MV-4-11 (cell line): Measurements from ENCODE around the gene APLN.

Experiments
- DNase-seq: peaks from one replicate; lab custom pipeline; 2025; lab: John Stamatoyannopoulos, UW

Gene APLN

GRCh38 chrX:129654652-129655546, at the start of gene APLN:
Gene APLN, minus strand, starts transcription at chrX:129654956. Its CDS starts 326 bp downstream, at chrX:129654630.
- no peak for DNase-seq

GRCh38 chrX:129704491-129704890, 49.7 kb upstream of the APLN start:
- DNase-seq = no peak

DNA sequence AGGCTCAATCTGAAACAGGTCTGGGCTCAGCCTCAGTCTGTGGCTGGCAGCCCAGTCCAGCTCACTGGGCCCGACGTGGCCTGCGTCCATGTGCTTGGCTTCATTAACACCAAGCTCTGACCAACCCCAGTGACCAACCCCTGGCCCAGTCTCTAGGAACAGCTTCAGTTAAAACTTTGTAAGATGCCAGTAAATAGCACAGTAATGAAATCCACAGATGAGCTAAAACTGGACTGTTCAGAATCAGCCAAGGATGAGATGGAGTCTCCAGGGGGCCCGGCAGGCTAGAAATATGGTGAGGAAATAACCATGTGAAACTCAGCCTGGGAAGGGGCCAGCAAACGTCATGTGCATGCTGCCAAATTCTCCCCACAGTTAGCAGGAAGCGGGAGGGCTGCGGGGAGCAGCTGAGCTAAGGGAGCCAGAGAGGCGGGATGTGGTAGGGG, 46.9 kb upstream of the APLN start:
- DNase-seq = no peak

- DNase-seq = no peak
These were observed 45.8 kb upstream of the APLN start for GRCh38 chrX:129700536-129700935.

- no peak for DNase-seq
These were observed 43.4 kb upstream of the APLN start for GRCh38 chrX:129698150-129698549.

DNA sequence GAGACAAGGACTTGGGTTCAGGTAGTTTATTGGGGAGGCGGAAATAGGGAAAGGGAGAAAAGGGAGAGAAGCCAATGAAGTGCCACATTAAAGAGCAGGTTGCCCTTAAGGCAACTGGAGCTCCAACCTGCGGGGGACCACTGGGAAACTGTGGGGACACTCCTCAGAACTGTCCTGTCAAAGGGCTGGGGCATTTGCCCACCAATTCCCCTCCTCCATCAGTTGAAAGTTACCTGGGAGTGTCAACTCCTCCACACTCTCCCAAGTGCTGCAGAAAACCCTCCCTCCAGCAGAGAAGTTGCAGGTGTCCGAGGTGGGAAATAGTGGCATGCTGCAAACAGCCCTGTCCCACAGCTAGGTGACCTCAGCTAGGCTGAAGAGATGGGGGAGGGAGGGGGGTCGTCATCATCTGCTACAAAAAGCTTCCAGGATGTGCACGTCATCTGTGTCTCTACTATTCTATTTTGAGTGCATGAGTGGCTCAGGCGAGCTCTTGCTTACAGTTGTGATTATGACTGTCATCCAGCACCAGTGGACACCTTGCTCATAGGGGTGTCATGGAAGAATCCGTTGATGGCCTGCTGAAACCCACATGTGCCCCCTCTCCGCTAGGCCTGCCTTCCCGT, 42.6 kb upstream of the APLN start:
- no peak for DNase-seq

- DNase-seq = no peak
These were observed 41.9 kb upstream of the APLN start for GRCh38 chrX:129696463-129697155.

- DNase-seq = no peak
These were observed 41.2 kb upstream of the APLN start for GRCh38 chrX:129695937-129696336.

DNA sequence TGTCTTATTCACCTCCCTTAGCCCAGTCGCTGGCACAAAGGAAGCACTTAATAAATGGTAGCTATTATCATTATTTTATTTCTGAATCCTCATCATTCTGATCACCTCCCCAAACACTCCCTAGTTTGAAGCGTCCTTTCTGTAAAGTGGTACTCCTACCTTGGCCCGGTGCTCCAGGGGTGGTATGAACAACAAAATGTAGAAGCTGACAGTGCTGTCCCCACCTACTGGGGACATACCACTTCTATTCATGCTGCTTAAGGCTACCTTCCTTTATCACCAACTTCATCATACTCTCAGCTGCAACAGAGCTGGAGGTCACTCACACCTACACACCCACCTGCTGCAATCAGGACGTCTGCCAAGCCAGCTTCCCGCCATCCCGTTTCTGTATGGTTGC, 40.8 kb upstream of the APLN start:
- no peak for DNase-seq

DNA sequence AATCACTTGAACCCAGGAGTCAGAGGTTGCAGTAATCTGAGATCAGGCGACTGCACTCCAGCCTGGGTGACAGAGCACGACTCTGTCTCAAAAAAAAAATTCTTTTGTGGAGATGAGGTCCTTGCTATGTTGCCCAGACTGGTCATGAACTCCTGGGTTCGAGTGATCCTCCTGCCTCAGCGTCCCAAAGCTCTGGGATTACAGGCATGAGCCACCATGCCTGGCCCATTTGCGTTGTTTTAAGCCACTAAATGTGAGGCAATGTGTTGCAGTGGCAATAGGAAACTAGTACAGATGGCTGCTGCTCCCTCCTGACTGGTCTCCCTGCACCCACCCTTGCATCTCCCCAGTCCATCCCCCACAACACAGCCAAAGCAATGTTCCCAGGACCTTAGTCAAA, 40.0 kb upstream of the APLN start:
- DNase-seq = no peak

GRCh38 chrX:129693354-129693753, 38.6 kb upstream of the APLN start:
- no peak for DNase-seq

GRCh38 chrX:129690435-129690834, 35.7 kb upstream of the APLN start:
- DNase-seq = no peak

DNA sequence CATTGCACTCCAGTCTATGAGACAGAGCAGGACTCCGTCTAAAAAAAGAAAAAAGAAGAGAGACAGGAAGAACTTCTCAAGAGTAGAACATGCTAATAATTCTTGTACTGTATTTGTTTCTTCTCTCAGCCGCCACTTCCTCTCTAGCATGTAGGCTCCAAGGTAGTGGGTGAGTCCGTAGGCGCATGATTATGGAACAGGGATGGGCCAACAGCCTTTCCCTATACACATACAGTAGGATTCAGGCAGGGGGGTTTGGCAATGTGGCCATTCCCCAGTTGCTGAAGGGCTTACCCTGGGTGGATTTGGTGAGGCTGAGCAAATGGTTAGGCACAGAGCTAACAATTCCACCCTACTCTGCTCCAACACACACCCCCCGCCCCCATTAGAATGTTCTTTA, 35.0 kb upstream of the APLN start:
- DNase-seq = no peak

DNA sequence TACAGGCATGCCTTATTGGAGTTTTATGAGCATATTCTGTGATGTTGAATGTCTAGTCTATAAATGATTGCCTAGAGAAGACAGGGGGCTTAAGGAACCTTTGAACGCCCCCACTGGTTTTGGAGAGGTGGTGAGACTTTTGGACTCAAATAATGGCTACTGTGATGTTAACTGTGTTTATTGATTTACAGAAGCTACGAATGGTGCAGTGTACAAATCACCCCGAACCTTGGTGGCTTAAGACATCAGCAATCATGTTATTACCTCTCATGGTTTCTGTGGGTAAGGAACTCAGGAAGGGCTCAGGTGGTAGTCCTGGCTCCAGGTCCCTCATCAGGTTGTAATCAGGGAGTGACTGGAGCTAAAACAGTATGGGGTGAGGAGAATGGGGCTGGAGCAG, 33.3 kb upstream of the APLN start:
- no peak for DNase-seq

GRCh38 chrX:129686422-129686948, 31.7 kb upstream of the APLN start:
- DNase-seq = no peak

- DNase-seq = no peak
These were observed 28.2 kb upstream of the APLN start for GRCh38 chrX:129682979-129683378.

DNA sequence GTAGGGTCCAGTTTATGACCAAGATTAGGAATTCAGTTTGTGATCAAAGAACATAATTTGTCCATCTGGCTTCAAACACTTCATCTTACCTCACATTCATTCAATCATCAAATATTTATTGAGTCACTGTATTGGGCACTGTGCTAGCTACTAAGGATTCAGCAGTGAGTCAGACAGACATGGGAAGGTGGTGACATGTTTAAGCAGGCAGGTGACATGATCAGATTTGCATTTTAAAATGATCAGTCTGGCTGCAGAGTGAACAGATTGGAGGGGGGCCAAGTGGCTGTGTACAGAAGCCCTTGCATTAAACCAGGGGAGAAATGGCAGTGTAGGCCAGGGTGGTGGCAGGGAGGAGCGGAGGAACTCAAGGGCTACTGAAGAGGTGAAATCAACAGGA, 25.1 kb upstream of the APLN start:
- DNase-seq = no peak

DNA sequence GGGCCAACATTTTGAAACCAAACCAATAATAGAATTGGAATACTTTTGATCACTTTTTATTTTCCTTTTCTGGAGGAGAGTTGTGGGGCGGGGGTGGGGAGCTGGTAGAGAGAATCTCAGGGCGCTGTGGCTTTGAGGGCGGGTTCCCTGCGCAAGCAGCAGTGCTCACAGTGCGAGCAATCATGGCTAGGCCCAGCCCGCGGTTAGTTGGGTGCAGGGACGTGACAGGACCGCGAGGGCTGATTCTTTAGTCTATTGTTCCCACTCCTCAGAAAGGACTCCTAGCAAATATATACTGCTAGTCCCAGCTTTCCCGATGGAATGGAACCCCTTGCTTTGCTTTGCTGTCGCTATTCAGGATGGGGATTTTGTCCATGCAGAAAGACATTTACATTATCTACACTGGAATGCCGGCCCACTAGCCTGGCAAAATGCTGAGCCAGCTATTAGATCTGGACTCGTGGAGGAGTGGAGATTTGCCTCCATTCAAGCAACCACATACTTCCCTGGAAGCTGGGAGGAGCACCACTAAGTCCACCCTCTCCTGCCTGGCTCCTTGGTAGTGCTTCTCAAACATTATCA, 23.9 kb upstream of the APLN start:
- DNase-seq = no peak

DNA sequence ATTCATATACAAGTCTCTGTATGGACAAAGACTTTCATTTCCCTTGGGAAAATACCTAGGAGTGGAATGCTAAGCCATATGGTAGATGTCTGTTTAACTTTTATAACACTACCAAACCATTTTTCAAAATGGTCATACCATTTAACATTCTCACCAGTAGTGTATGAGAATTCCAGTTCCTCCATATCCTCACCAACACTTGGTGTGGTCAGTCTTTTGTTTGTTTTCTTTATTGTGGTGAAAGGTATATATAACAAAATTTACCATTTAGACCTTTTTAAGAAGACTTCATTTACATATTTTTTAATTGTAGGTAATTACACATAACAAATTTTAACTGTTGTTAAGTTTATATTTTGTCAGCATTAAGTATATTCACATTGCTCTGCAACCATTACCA, 12.7 kb upstream of the APLN start:
- no peak for DNase-seq

- DNase-seq = no peak
These were observed 11.3 kb upstream of the APLN start for GRCh38 chrX:129665916-129666644.

GRCh38 chrX:129663171-129663570, 8.4 kb upstream of the APLN start:
- no peak for DNase-seq

- no peak for DNase-seq
These were observed 6.6 kb upstream of the APLN start for GRCh38 chrX:129661369-129661768.
